Middle frontal gyrus (tissue), 1 donor: Measurements from ENCODE around the gene C3orf20.

Source experiments
- DNase-seq: peaks from one replicate; pipeline ENCODE4 v3.0.0-alpha.2; 2015; ENCODE audit warnings: low spot score; ENCODE audit errors: extremely low spot score

The C3orf20 gene

GRCh38 chr3:14772533-14773138, 97.7 kb downstream of the C3orf20 start:
- DNase-seq, result no peak

DNA sequence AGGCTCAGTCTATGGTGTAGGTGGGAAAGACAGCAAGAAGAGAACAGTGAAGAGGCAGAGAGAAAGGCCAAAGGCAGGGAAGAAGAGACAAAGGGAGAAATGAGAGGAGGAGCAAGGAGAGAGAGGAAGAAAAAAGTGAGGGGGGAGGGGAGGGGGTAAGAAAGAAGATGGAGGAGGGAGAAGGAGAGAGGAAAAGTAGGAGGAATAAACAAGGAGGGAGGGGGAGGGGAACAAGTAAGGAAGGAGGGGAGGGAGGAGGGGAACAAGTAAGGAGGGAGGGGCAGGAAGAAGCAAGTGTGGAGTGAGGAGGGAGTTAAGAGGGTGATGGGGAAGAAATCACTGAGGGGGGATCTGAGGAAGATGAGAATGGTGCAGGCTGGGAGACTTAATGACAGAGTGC, 98.3 kb downstream of the C3orf20 start:
- DNase-seq, result no peak

- DNase-seq, result no peak
Observed at GRCh38 chr3:14773691-14774128, 98.8 kb downstream of the C3orf20 start.

DNA sequence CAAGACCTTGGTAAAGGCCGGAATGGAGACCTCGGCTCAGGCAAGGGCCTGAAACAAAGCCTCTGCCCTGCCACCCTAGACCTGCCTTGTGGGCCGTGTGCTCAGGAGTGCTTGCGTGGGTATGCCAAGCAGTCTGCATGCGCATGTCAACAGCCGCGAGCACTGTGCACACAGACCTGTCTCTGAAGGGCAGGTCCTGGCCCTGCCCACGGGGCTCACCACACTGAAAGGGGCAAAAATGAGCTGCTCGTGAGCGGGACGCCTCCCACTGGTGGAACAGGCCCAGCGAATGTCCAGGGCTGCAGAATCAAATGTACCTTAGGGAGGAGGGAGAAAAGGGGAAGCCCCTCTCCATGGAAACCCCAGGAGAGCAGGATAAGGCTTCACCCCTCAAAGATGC, 99.5 kb downstream of the C3orf20 start:
- no peak for DNase-seq

GRCh38 chr3:14775011-14775410, 100.1 kb downstream of the C3orf20 start:
- DNase-seq, result no peak

GRCh38 chr3:14775563-14775962, 100.6 kb downstream of the C3orf20 start:
- no peak for DNase-seq

DNA sequence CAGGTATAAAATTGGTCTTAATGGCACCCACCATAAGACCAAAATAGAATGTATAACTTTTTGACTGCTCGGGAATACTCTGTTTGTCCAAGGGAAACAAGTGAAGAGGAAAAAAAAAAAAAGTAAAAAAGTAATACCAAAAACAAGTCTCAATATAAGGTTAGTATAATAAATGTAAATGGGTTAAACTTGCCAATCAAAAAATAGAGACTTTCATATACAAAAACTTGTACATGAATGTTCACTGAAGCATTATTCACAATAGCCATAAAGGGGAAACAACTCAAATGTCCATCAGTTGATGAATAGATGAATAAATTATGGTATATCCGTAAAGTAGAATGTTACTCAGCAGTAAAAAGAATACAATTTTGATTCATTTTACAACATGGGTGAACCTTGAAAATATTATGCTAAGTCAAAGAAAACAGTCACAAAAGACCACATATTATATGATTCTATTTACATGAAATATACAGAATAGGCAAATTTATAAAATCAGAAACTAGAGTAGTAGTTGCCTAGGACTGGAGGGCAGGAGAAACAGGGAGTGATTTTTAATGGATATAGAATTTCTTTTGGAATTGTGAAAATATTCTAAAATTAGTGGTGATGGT, 104.2 kb downstream of the C3orf20 start:
- no peak for DNase-seq

GRCh38 chr3:14780927-14781507, 106.1 kb downstream of the C3orf20 start:
- no peak for DNase-seq

- DNase-seq, result no peak
Observed at GRCh38 chr3:14783480-14784086, 108.6 kb downstream of the C3orf20 start.

DNA sequence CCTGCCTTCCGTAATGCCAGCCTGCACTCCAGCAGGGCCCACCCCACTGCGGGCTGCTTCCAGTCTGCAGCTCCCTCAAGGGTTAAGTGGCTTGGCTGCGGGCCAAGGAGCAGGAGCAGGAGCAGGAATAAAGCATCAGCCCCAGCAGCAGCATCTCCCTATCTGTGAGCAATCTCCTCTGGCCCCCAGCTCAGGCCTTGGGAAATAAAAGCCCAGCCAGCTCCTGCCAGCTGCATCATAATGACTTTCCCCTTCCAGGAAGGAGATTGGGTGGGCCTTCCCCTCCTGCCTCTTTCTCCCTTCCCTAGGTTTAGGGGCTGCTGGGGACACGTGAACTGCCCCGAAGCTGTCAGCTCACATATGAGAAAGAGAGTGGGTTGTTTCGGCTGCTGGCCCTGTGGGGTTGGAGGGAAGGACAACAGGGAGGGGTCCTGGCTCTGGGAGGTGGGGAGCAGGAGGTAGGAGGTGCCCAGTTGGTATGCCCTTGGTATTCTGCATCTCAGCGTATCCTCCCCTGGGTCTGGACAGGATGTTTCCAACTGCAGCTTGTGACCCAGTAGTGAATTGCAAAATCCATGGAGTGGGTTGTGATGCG, 109.2 kb downstream of the C3orf20 start:
- no peak for DNase-seq

- DNase-seq, result no peak
Observed at GRCh38 chr3:14785207-14786155, 110.5 kb downstream of the C3orf20 start.

GRCh38 chr3:14786369-14786768, 111.4 kb downstream of the C3orf20 start:
- no peak for DNase-seq

DNA sequence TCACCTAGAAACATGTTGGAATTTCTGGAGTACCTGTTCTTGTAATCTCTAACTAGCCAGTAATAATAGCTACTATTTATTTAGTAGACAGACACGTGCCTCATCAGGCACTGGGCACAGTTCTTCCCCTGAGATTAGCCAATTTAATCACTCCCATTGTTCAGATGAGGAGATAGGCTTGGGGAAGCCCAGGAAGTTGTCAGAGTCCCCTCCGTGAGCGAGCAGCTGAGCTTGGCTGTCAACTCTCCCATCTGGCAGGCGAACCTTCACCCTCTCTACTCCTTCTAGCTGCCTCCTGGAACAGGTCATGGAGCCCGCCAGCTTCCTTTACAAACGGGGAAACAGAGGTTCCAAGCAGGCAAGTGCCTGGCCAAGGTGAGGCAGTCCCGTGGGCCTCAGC, 112.7 kb downstream of the C3orf20 start:
- DNase-seq, result no peak

DNA sequence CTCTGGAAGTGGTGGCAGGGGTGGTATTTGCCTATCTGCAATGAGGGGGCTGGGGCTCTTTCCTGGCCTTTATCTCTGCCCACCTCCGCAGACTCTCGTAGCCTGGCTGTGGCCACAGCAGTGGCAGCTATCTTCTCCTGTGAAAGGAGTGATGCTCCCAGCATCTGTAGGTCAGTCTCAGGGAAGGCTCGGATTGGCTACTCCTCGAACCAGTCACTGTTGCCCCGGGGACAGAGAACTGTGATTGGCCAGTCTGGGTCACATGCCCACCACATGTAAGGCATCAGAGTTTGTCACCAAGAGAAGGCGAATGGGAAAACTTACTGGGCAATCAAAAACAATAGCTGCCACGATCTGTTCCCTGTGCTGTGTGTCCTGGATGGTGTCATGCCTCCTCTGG, 113.7 kb downstream of the C3orf20 start:
- no peak for DNase-seq

- no peak for DNase-seq
Observed at GRCh38 chr3:14789221-14789620, 114.3 kb downstream of the C3orf20 start.

- no peak for DNase-seq
Observed at GRCh38 chr3:14789640-14790285, 114.8 kb downstream of the C3orf20 start.

GRCh38 chr3:14791343-14791945, 116.5 kb downstream of the C3orf20 start:
- no peak for DNase-seq

DNA sequence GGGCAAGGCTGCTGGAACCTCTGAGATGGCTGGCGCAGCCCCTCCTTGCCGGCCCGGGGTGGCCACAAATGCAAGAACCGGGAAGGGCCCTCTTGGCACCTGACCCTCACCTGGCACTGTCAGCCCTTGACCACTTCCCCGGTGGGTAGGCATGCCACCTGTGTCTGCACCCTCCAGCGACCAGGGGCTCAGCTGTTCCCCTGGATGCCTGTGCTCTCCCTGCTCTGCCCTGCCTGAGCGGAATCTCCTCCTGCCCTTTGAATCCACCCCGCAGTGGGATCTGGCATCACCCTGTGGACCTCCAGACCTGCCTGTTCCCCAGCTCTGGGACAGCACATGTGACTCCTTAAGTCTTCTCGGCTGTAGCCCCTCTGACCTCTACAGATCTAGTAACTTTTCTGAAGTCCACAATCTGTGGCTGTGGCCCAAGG, 117.8 kb downstream of the C3orf20 start:
- DNase-seq, result no peak

GRCh38 chr3:14793126-14793857, 118.4 kb downstream of the C3orf20 start:
- DNase-seq, result no peak
